ENCODE data around the gene BACH2. TPM values are rescaled to one million over a fixed set of nuclear protein-coding genes. Genes with fewer than 3 reads are reported as not detected.

The BACH2 gene
- total and polyA plus RNA-seq, 2 of the 8 experiments (the other 6 are each of a cell fraction or from before 2014, with no cell fraction given) = 1.9 to 5.9 TPM

DNA sequence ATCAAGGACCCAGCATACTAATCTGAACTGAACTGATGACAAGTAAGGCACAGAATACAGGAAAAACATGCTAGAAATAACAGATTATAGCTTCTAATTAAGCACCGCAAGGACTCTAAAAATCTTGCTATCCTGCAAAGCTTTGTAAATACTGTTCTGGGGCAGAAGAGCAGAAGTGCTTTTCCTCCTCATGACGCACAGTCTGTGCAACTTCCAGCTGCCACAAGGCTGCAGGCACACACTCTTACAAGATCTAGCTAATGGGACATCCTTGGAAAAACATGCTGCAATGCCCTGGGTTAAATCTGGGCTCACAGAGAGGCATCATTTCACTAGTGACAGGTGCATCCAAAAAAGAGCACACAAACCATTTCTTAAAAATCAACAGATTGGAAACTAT is 213.8 kb downstream of the BACH2 start (continued):
- TF ChIP-seq, protein P1, sequence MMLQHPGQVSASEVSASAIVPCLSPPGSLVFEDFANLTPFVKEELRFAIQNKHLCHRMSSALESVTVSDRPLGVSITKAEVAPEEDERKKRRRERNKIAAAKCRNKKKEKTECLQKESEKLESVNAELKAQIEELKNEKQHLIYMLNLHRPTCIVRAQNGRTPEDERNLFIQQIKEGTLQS (IDR thresholded peaks at IDR 0.05; ENCODE audit: insufficient read depth, low read depth, low read length) = no peak
- TF ChIP-seq SIN3A (conservative IDR thresholded peaks at IDR 0.05 in 1 of 2, IDR thresholded peaks at IDR 0.05 in 1 of 2; ENCODE audit: low read depth in 1 of 2, low read length in 2 of 2) (no peak), NRF1 (IDR thresholded peaks at IDR 0.05; ENCODE audit: low read depth, low read length) (no peak), SRF (IDR thresholded peaks at IDR 0.05; ENCODE audit: low read depth, low read length) (no peak), CBX8 (IDR thresholded peaks at IDR 0.05; ENCODE audit: borderline replicate concordance, low read depth, low read length) (no peak), HDAC2 (IDR thresholded peaks at IDR 0.05; ENCODE audit: borderline replicate concordance in 1 of 2, low read depth in 2 of 2, low read length in 2 of 2) (no peak)
